ENCODE measurements around the gene ABCD2.
"Not testable (repeated sequence)": the region's sequence is repeated elsewhere in the genome, so short reads cannot be mapped to it uniquely, and the experiment has no call there.

The ABCD2 gene

GRCh38 chr12:39601951-39602350 is 17.7 kb downstream of the ABCD2 start:
- not testable (repeated sequence) for ATAC-seq (ENCODE audit: low read depth); H3K9me3 Mint-ChIP-seq; H3K36me3 Mint-ChIP-seq; H3K27me3 Mint-ChIP-seq; DNase-seq (ENCODE audit: low spot score in 2 of 2); H3K4me1 Mint-ChIP-seq; H3K27ac Mint-ChIP-seq; H3K4me3 Mint-ChIP-seq

GRCh38 chr12:39595928-39596327 is 23.7 kb downstream of the ABCD2 start:
- Mint-ChIP-seq H3K36me3 (no peaks in the 10 kb centered on the region), H3K4me1 (no peaks in the 10 kb centered on the region), H3K9me3 (no peaks in the 10 kb centered on the region), H3K4me3 (no peak overlapping the region), H3K27ac (no peak overlapping the region), H3K27me3 (no peaks in the 10 kb centered on the region)
- ATAC-seq (ENCODE audit: low read depth) = no peak
- no peak for DNase-seq (ENCODE audit: low spot score in 2 of 2)

GRCh38 chr12:39592295-39592694 is 27.3 kb downstream of the ABCD2 start:
- Mint-ChIP-seq H3K4me1 (no peaks in the 10 kb centered on the region), H3K27ac (no peak overlapping the region), H3K9me3 (no peaks in the 10 kb centered on the region), H3K4me3 (no peak overlapping the region), H3K36me3 (no peaks in the 10 kb centered on the region), H3K27me3 (no peaks in the 10 kb centered on the region)
- ATAC-seq (ENCODE audit: low read depth) (no peak), DNase-seq (ENCODE audit: low spot score in 2 of 2) (no peak)

DNA sequence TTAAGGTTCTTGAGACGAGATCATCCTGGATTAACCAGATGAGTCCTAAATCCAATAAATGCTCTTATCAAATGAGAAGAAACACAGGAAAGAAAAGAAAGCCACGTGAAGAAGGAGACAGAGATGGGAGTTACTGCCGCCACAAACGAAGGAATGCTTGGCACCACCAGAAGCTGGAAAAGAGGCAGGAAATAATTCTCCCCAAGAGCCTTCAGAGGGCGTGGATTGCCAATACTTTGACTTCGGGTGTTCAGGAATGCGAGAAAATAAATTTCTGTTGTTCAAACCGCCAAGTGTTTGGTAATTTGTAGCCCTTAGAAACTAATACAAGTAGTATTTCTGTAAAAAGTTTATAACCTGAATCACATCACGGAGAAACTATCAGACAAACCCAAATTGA is 31.3 kb downstream of the ABCD2 start:
- DNase-seq (ENCODE audit: low spot score in 2 of 2) = no peak
- no peak overlapping the region for H3K4me3 Mint-ChIP-seq
- H3K27ac Mint-ChIP-seq = no peak overlapping the region
- no peaks in the 10 kb centered on the region for H3K9me3 Mint-ChIP-seq
- no peak for ATAC-seq (ENCODE audit: low read depth)
- peaks cover 10% of the 10 kb centered on the region for H3K36me3 Mint-ChIP-seq
- H3K27me3 Mint-ChIP-seq = no peaks in the 10 kb centered on the region
- H3K4me1 Mint-ChIP-seq = no peaks in the 10 kb centered on the region

- H3K27ac Mint-ChIP-seq = no peak overlapping the region
- H3K27me3 Mint-ChIP-seq = no peaks in the 10 kb centered on the region
- DNase-seq (ENCODE audit: low spot score in 2 of 2) (peak in 1 of 2 donors; percentile 13), ATAC-seq (ENCODE audit: low read depth) (peak; percentile 62)
- no peaks in the 10 kb centered on the region for H3K4me1 Mint-ChIP-seq
- H3K36me3 Mint-ChIP-seq = peaks cover 10% of the 10 kb centered on the region
- no peak overlapping the region for H3K4me3 Mint-ChIP-seq
- H3K9me3 Mint-ChIP-seq = no peaks in the 10 kb centered on the region
These were observed 32.4 kb downstream of the ABCD2 start for GRCh38 chr12:39587225-39587624.

DNA sequence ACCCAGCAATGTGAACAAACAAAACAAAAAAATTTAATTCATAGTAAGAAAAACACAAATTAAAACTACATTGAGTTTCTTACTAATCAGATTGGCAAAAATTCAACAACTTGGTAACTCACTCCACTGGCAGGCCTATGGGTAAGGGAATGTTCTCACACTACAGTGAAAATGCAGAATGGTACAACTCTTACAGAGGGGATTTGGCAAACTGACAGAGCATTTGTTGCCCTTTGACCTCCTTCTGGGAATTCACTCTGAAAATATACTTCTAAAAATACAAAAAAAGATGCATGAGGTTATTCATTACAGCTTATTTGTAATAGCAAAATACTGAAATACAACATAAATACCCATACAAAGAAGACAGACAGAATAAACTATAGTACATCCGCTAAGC is 32.8 kb downstream of the ABCD2 start:
- Mint-ChIP-seq H3K4me3 (no peak overlapping the region), H3K9me3 (no peaks in the 10 kb centered on the region), H3K27me3 (no peaks in the 10 kb centered on the region), H3K4me1 (no peaks in the 10 kb centered on the region), H3K27ac (no peak overlapping the region), H3K36me3 (peaks cover 10% of the 10 kb centered on the region)
- DNase-seq (ENCODE audit: low spot score in 2 of 2) (no peak), ATAC-seq (ENCODE audit: low read depth) (no peak)

- no peak for ATAC-seq (ENCODE audit: low read depth)
- H3K4me1 Mint-ChIP-seq = no peaks in the 10 kb centered on the region
- H3K36me3 Mint-ChIP-seq = peaks cover 12% of the 10 kb centered on the region
- no peak overlapping the region for H3K4me3 Mint-ChIP-seq
- DNase-seq (ENCODE audit: low spot score in 2 of 2) = no peak
- H3K27ac Mint-ChIP-seq = no peak overlapping the region
- H3K27me3 Mint-ChIP-seq = no peaks in the 10 kb centered on the region
- no peaks in the 10 kb centered on the region for H3K9me3 Mint-ChIP-seq
These were observed 38.0 kb downstream of the ABCD2 start for GRCh38 chr12:39581592-39581991.

- Mint-ChIP-seq H3K4me1 (no peaks in the 10 kb centered on the region), H3K27me3 (no peaks in the 10 kb centered on the region), H3K36me3 (peaks cover 15% of the 10 kb centered on the region), H3K4me3 (no peak overlapping the region), H3K27ac (no peak overlapping the region), H3K9me3 (no peaks in the 10 kb centered on the region)
- DNase-seq (ENCODE audit: low spot score in 2 of 2) (no peak), ATAC-seq (ENCODE audit: low read depth) (no peak)
These were observed 44.1 kb downstream of the ABCD2 start for GRCh38 chr12:39575498-39575875.

GRCh38 chr12:39574785-39575497 is 44.7 kb downstream of the ABCD2 start:
- ATAC-seq (ENCODE audit: low read depth) (no peak), DNase-seq (ENCODE audit: low spot score in 2 of 2) (no peak)
- Mint-ChIP-seq H3K4me1 (no peaks in the 10 kb centered on the region), H3K27ac (no peak overlapping the region), H3K4me3 (no peak overlapping the region), H3K36me3 (peaks cover 15% of the 10 kb centered on the region), H3K27me3 (no peaks in the 10 kb centered on the region), H3K9me3 (no peaks in the 10 kb centered on the region)

- Mint-ChIP-seq H3K27ac (no peak overlapping the region), H3K4me3 (no peak overlapping the region), H3K9me3 (no peaks in the 10 kb centered on the region), H3K4me1 (no peaks in the 10 kb centered on the region), H3K27me3 (no peaks in the 10 kb centered on the region), H3K36me3 (peaks cover 17% of the 10 kb centered on the region)
- ATAC-seq (ENCODE audit: low read depth) (no peak), DNase-seq (ENCODE audit: low spot score in 2 of 2) (no peak)
These were observed 45.2 kb downstream of the ABCD2 start for GRCh38 chr12:39574378-39574777.

GRCh38 chr12:39573971-39574370 is 45.6 kb downstream of the ABCD2 start:
- H3K27ac Mint-ChIP-seq = no peak overlapping the region
- no peak for ATAC-seq (ENCODE audit: low read depth)
- no peak for DNase-seq (ENCODE audit: low spot score in 2 of 2)
- H3K27me3 Mint-ChIP-seq = no peaks in the 10 kb centered on the region
- H3K4me3 Mint-ChIP-seq = no peak overlapping the region
- no peaks in the 10 kb centered on the region for H3K9me3 Mint-ChIP-seq
- H3K36me3 Mint-ChIP-seq = peaks cover 17% of the 10 kb centered on the region
- H3K4me1 Mint-ChIP-seq = no peaks in the 10 kb centered on the region

- Mint-ChIP-seq H3K4me1 (no peaks in the 10 kb centered on the region), H3K27me3 (no peaks in the 10 kb centered on the region), H3K36me3 (peaks cover 16% of the 10 kb centered on the region), H3K4me3 (no peak overlapping the region), H3K27ac (no peak overlapping the region), H3K9me3 (no peaks in the 10 kb centered on the region)
- DNase-seq (ENCODE audit: low spot score in 2 of 2) = no peak
- no peak for ATAC-seq (ENCODE audit: low read depth)
These were observed 47.1 kb downstream of the ABCD2 start for GRCh38 chr12:39572551-39572950.

DNA sequence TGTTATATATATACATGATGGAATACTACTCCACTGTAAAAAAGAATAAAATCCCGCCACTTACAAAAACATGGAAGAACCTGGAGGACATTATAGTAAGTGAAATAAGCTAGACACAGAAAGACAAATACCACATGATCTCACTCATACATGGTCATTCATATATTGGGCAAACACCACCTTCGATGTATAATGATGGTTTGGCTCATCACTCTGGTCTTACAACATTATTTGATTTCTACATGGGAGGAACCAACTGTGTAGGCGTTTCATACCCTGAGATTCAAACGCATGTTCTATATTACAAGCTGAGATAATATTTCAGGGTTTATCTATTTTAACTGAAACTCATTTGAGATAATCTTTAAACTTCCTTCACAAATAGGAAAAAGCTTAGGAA is 48.3 kb downstream of the ABCD2 start:
- Mint-ChIP-seq H3K36me3 (peaks cover 16% of the 10 kb centered on the region), H3K27ac (no peak overlapping the region), H3K27me3 (no peaks in the 10 kb centered on the region), H3K4me3 (no peak overlapping the region), H3K9me3 (peaks cover 7% of the 10 kb centered on the region), H3K4me1 (no peaks in the 10 kb centered on the region)
- DNase-seq (ENCODE audit: low spot score in 2 of 2) (no peak), ATAC-seq (ENCODE audit: low read depth) (no peak)

DNA sequence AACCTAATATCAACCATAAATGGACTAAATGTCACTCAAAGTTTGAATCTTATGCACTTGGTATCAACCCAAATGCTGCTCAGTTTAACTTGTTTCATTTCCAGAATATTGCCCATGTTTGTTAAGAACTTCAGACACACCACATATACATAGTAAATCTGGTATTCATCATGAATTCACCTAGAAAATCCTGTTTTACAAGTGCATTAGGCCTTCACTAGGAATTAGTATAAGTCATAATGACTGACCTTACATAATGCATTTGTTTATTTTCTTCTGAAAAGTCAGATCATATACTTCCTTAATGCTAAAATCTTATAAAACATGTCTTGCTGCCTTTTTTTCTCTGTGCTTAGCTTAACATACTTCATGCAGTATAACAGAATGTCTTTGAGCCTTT is 66.1 kb downstream of the ABCD2 start:
- ATAC-seq (ENCODE audit: low read depth) (no peak), DNase-seq (ENCODE audit: low spot score in 2 of 2) (no peak)
- Mint-ChIP-seq H3K27ac (no peak overlapping the region), H3K4me3 (no peak overlapping the region), H3K9me3 (peaks cover 8% of the 10 kb centered on the region), H3K4me1 (no peaks in the 10 kb centered on the region), H3K36me3 (peaks cover 19% of the 10 kb centered on the region), H3K27me3 (no peaks in the 10 kb centered on the region)

DNA sequence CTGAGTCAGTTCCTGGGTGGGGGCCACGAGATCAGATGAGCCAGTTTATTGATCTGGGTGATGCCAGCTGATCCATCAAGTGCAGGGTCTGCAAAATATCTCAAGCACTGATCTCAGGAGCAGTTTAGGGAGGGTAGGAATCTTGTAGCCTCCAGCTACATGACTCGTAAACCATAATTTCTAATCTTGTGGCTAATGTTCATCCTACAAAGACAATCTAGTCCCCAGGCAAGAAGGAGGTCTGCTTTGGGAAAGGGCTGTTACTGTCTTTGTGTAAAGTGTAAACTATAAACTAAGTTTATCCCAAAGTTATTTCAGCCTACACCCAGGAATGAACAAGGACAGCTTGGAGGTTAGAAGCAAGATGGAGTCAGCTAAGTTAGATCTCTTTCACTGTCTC is 75.4 kb downstream of the ABCD2 start:
- not testable (repeated sequence) for ATAC-seq (ENCODE audit: low read depth); H3K36me3 Mint-ChIP-seq; H3K4me1 Mint-ChIP-seq; H3K4me3 Mint-ChIP-seq; DNase-seq (ENCODE audit: low spot score in 2 of 2); H3K9me3 Mint-ChIP-seq; H3K27ac Mint-ChIP-seq; H3K27me3 Mint-ChIP-seq
